HG02970 (cell line): ENCODE results near the gene PROM2.

Source experiments
- ATAC-seq: cut with Tn5 transposase; IDR thresholded peaks from one replicate; pipeline ENCODE4 v1.9.1; 2021; ENCODE audit warnings: mild to moderate bottlenecking, moderate library complexity, moderate number of reproducible peaks; ENCODE audit not compliant: unreplicated experiment, low FRiP score

The PROM2 gene

DNA sequence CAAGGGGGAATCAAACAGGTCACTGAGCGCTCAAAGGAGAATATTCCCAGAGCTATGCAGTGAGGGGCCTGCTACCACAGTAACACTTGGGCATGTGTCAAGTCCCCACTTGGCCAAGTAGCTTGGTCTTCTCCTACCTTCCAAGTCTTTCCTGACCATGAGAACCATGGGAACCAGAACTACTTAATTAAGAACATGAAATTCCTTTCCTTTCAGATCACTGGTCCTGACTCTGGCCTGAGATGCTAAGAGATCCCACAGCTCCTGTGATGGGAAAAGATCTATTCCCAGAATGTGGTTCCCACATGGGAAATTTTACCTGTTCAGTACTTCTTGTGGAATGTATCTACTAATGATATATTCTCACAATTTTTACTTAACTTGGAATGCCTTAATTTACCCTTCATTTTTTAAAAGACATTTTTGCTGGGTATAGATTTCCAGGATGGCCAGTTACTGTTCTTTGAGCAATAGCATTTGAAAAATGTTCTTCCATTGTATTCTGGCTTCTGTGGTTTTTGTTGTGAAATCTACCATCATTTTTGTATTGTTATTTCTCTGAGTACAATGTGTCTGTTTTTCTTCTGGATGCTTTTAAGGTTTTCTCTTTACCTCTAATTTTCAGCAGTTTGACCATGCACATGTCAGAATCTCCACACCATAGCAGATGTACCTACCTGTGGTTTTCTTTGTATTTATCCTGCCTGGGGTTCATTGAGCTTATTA lies 60.8 kb downstream of the PROM2 start:
- ATAC-seq, result no peak

DNA sequence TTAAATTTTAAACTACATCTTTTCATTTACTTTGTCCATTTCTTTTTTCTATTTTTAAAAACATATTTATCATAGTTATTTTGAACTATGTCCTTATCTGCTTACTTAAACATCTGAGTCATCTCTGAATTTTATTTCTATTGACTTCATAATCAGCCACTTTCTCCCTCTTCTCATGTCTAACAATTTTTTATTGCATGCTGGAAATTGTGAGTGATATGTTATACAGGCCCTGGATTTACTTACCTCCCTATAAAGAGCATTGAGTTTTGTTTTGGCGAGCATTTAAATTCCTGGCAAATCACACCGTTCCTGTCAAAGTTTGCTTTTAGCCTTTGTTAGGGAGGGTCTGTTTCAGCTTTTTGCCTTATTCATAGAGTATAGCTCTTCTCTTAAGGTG lies 62.2 kb downstream of the PROM2 start:
- no peak for ATAC-seq

GRCh38 chr2:95337829-95338228 lies 63.6 kb downstream of the PROM2 start:
- ATAC-seq, result no peak
